Glomerular visceral epithelial cell (primary cell): ENCODE data around the gene TNRC18.
"Not testable (repeated sequence)": the region's sequence is repeated elsewhere in the genome, so short reads cannot be mapped to it uniquely, and the experiment has no call there.

Experiments used
- DNase-seq: peaks from one replicate; pipeline ENCODE4 v3.0.0-alpha.2; 2016; ENCODE audit errors: extremely low spot score

TNRC18 gene

GRCh38 chr7:5291301-5291700 is 132.3 kb downstream of the TNRC18 start:
- no peak for DNase-seq

- no peak for DNase-seq
Measured at GRCh38 chr7:5289355-5289754, 134.3 kb downstream of the TNRC18 start.

- not testable (repeated sequence) for DNase-seq
Measured at GRCh38 chr7:5288560-5288959, 135.1 kb downstream of the TNRC18 start.

- no peak for DNase-seq
Measured at GRCh38 chr7:5287802-5288201, 135.8 kb downstream of the TNRC18 start.

GRCh38 chr7:5287373-5287772 is 136.3 kb downstream of the TNRC18 start:
- DNase-seq, result not testable (repeated sequence)

- DNase-seq, result no peak
Measured at GRCh38 chr7:5286933-5287332, 136.7 kb downstream of the TNRC18 start.

GRCh38 chr7:5284304-5285281 is 139.0 kb downstream of the TNRC18 start:
- DNase-seq, result peak; percentile 60

GRCh38 chr7:5283421-5284303 is 140.0 kb downstream of the TNRC18 start:
- DNase-seq, result no peak

GRCh38 chr7:5282543-5283316 is 140.9 kb downstream of the TNRC18 start, which contains the start of gene SLC29A4:
TSS of gene SLC29A4 (plus strand) at chr7:5282943. CDS start at chr7:5287817, 4,874 bp downstream.
- peak; percentile 47 for DNase-seq

GRCh38 chr7:5281598-5282500 is 141.8 kb downstream of the TNRC18 start:
- not testable (repeated sequence) for DNase-seq

- DNase-seq, result no peak
Measured at GRCh38 chr7:5279734-5280133, 143.9 kb downstream of the TNRC18 start.

- DNase-seq, result no peak
Measured at GRCh38 chr7:5278766-5279165, 144.9 kb downstream of the TNRC18 start.

- DNase-seq, result no peak
Measured at GRCh38 chr7:5276611-5277010, 147.0 kb downstream of the TNRC18 start.

- not testable (repeated sequence) for DNase-seq
Measured at GRCh38 chr7:5276123-5276522, 147.5 kb downstream of the TNRC18 start.

GRCh38 chr7:5275510-5275909 is 148.1 kb downstream of the TNRC18 start:
- DNase-seq, result not testable (repeated sequence)

- not testable (repeated sequence) for DNase-seq
Measured at GRCh38 chr7:5274985-5275431, 148.6 kb downstream of the TNRC18 start.

- no peak for DNase-seq
Measured at GRCh38 chr7:5274441-5274840, 149.2 kb downstream of the TNRC18 start.

GRCh38 chr7:5273831-5274405 is 149.7 kb downstream of the TNRC18 start:
- DNase-seq, result not testable (repeated sequence)

GRCh38 chr7:5270788-5271187 is 152.8 kb downstream of the TNRC18 start:
- no peak for DNase-seq
